Retina (tissue), 1 donor: ENCODE measurements around the gene ARMC3.
"Not testable (repeated sequence)": the region's sequence is repeated elsewhere in the genome, so short reads cannot be mapped to it uniquely, and the experiment has no call there.

Experiments used
- DNase-seq: peaks from one replicate; pipeline ENCODE4 v3.0.0-alpha.2; 2016

ARMC3 gene

GRCh38 chr10:22927661-22928403, at the start of gene ARMC3:
ARMC3 (plus strand) TSS chr10:22928053; CDS start chr10:22931997, 3,944 bp downstream.
- peak; percentile 89 for DNase-seq

- no peak for DNase-seq
Observed at GRCh38 chr10:22891797-22892196, 36.1 kb upstream of the ARMC3 start.

DNA sequence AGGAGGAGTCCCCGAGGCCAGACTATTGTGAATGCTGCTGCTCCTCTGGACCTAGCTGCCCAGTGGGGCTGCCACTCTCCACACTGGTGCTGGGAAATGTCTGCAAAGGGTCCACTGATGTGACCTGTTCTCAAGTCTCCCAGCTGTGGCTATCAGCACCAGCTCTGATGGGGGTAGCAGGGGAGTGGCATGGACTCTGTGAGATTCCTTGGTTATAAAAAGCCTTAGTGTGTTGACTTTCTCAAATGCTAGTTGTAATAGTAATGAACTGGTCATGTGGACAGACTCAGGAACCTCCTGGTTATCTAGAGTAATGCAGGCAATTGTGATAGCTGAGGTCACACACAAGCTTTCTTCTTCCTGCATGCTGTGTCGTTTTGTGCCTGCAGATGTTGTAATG, 34.1 kb upstream of the ARMC3 start:
- DNase-seq = no peak

- no peak for DNase-seq
Observed at GRCh38 chr10:22894714-22895113, 33.1 kb upstream of the ARMC3 start.

- no peak for DNase-seq
Observed at GRCh38 chr10:22895252-22895651, 32.6 kb upstream of the ARMC3 start.

- DNase-seq = no peak
Observed at GRCh38 chr10:22897371-22897770, 30.5 kb upstream of the ARMC3 start.

DNA sequence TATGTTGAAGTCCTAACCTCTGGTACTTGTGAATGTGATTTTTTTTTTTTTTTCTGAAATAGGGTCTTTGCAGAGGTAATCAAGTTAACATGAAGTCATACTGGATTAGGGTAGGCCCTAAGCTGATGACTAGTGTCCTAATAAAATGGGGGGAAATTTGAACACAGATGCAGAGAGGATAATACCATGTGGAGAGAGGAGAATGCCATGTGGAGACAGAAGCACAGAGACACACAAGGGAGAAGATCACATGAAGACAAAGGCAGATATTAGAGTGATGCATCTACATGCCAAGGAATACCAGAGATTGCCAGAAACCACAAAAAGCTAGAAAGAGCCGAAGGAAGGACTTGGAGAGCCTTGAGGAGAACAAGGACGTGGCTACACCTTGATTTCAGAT, 28.5 kb upstream of the ARMC3 start:
- no peak for DNase-seq

DNA sequence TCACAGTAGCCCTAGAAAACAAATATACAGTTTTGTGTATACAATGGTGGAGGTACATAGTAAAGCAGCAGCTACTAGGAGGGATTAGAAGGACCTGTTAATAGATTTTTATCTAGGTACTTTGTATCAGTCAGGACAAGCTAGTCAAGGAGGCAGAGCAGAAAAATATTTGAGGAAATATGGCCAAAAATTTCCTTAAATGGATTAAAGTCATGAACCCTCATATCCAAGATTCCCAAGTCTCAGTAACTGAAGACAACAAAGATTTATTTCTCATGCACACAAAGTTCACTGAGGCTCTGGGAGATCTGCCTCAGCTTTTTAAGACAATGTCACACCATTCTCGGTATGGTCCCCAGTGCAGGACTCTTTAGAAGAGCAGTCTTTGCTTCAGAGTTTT, 28.1 kb upstream of the ARMC3 start:
- DNase-seq = no peak

GRCh38 chr10:22900841-22901601, 26.8 kb upstream of the ARMC3 start:
- no peak for DNase-seq

- not testable (repeated sequence) for DNase-seq
Observed at GRCh38 chr10:22902147-22902546, 25.7 kb upstream of the ARMC3 start.

GRCh38 chr10:22903694-22904093, 24.2 kb upstream of the ARMC3 start:
- DNase-seq = no peak

- no peak for DNase-seq
Observed at GRCh38 chr10:22906767-22907166, 21.1 kb upstream of the ARMC3 start.

DNA sequence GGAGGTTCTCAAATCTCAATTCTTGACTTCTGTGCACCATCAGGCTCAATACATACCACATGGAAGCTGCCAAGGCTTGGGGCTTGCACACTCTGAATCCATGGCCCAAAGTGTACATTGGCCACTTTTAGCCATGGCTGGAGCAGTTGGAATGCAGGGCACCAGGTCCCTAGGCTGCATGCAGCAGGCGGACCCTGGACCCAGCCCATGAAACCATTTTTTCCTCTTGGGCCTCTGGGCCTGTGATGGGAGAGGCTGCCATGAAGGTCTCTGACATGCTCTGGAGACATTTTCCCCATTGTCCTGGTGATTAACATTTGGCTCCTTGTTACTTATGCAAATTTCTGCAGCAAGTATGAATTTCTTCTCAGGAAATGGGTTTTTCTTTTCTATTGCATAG, 19.0 kb upstream of the ARMC3 start:
- DNase-seq = no peak

GRCh38 chr10:22909673-22910072, 18.2 kb upstream of the ARMC3 start:
- not testable (repeated sequence) for DNase-seq

GRCh38 chr10:22911067-22911466, 16.8 kb upstream of the ARMC3 start:
- no peak for DNase-seq

GRCh38 chr10:22911889-22912762, 15.7 kb upstream of the ARMC3 start:
- no peak for DNase-seq

GRCh38 chr10:22912763-22913384, 15.0 kb upstream of the ARMC3 start:
- DNase-seq = no peak

GRCh38 chr10:22913474-22914092, 14.3 kb upstream of the ARMC3 start:
- DNase-seq = no peak

- no peak for DNase-seq
Observed at GRCh38 chr10:22915314-22915713, 12.5 kb upstream of the ARMC3 start.

- no peak for DNase-seq
Observed at GRCh38 chr10:22925088-22925487, 2.8 kb upstream of the ARMC3 start.

DNA sequence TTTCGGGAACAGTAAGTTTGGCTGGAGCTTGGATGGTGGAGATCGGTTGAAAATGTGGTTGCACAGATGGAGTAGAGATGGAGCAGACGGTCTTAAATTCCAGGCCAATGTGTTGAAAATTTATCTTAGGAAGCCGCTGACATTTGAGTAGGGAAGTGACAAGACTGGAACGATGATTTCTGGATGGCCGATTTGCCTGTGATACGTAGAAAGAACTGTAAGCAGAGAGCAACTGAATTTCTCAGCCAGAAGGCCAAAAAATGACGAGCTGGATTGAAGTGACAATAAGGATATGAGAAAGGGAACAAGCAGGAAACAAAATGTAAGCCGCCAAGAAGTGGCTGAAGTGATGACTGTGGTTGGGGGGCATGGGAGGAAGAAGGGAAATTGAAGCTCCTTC, 687 bp upstream of the ARMC3 start:
- no peak for DNase-seq

DNA sequence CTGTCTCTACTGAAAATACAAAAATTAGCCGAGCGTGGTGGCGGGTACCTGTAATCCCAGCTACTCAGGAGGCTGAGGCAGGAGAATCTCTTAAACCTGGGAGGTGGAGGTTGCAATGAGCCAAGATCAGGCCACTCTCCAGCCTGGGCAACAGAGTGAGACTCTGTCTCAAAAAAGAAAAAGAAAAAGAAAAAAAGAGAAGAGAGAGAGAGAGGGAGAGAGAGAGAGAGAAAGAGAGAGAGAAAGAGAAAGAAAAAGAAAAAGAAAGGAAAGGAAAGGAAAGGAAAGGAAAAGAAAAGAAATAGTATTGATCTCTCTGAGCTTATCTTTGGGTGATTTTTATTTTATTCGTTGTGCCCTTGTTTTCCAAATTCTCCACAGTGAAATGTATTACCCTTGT, 1.2 kb downstream of the ARMC3 start:
- not testable (repeated sequence) for DNase-seq
